Stimulated activated CD4-positive, alpha-beta T cell treated with anti-CD3 and anti-CD28 coated beads, Interleukin-12 subunit alpha, Interleukin-12 subunit beta, amount 100 ng/mL, for 48 hours (primary cell): ENCODE results near the gene C2orf78.

Experiments
- DNase-seq, 3 donors: peaks; one replicate each; pipeline ENCODE4 v3.0.0-alpha.2; 2020; ENCODE audit warnings: low read depth in 2 of 3, low spot score in 1 of 3

Gene C2orf78

DNA sequence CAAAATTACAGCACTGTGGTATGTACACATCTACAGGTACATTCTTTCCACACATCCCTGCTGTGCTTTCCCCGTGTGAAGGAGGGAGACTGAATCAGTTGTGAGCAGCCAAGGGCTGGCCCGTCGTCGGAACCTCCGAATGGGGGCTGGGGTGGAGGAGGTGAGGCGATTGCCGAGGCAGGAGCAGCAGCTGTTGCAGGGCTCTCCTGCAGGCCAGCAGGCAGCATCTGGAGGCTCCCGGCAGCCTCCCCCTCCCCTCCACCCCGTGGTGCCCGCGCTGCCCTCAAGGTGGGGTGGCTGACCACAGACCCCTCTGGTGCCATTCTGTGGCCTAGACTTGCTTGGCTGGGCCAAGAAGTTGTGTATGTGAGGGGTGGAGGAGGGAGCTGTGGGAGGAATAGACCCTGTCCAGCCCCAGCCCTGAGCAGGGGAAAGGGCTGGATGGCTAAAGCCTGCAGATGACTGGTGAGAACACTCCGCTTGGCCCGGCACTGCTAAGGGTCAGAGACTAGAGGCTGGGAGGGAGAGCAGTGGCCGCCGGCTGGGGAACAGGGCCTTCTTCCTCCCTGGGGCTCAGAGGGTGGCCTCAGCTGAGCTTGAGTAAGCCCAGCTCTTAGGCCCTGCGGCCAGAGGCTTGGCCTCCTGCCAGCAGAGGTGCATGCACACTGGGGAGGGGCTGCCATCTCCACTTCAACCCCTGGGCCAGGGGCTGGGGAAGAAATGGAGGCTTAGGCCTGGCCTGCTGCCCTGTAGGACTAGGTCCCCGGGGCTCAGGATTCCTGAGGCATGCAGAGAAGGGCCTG lies 52.4 kb downstream of the C2orf78 start:
- no peak for DNase-seq

DNA sequence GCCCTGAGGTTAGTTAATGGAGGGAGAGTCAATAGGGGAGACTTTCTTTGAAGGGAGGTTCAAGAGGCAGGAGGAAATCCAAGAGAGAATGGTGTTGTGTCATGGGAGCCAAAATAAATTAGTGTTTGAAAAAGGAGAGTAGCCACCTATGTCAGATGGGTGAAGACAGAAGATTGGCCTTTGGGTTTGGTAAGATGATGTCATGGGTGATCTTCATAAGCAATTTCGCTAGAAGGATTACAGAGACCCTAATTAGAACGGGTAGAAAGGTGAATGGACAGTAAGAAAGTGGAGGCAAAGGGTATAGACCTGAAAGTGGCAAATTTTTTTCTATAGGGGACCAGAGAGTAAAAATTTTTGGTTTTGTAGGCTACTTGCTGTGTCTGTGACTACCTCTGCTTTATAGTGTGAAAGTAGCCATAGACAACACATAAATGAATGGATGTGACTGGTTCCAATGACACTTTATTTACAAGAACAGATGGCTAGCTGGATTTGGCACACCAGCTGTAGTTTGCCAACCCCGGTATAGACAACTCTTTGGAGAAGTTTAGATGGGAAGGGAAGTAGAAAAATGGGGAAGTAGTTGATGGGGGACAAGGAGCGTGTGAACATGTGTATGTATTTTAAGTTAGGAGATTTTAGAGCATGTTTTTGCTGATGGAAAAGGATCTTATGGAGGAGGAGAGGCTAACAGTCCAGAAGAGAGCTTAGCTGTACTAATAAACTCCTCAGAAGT lies 54.0 kb downstream of the C2orf78 start:
- no peak for DNase-seq

DNA sequence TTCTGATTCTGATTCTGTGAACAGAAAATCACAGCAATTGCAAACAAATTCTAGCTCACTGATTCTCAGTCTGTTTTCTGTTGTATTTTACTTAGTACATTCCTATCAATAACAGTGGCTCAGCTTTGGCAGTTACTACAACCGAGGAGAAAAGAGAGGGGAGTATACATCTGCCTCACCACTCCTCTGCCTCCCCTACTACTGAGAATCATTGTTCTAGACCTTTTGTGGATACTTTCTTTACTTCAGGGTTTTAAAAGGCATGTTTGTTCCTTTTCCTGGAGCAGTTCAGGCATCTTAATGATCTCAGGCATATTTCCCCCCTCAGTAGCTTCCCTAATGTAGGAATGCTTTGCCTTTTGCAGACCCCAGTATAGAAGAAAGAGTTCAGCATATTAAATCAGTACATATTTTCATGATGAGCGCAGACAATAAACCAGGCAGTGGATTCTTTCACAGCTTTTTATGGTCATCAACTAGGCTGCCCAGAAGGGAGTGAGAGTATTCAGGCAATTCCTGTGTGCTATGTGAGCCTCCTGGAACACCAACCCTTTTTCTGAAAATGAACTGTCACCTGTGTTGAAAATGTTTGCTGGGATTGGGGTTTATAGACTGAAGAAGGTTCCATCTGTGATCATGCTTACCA lies 55.0 kb downstream of the C2orf78 start:
- DNase-seq, result no peak

DNA sequence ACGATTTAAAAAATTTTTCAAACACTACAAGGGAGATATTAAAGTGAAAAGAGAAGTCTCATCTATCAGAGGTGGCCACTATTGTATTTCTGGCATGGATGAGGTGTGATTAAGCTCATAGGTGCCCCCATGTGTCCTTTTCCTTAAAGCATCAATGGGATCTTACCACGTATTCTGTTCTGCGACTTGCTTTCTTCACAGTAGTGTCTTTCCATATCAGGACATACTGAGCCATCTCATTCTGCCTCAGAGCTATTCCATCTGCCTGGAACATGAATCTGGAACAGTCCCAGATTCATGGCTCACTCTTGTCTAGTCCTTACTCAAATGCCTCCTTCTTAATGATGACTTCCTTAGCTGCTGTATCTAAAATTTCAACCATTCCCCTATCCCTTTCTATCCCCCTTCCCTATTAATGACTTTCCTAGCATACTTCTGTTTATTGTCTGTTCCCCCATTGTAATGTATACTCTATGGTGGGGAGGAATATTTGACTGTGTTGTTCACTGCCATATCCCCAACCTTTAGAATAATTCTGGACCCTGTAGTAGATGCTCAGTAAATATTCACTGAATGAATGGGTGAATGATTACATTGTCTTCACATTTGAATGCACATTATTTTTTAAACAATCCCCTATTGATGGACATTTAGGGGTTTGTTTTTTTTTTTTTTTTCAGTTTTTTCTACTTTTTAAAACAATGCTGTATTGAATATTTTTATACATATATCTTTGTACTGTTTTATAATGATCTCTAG lies 55.8 kb downstream of the C2orf78 start:
- no peak for DNase-seq

DNA sequence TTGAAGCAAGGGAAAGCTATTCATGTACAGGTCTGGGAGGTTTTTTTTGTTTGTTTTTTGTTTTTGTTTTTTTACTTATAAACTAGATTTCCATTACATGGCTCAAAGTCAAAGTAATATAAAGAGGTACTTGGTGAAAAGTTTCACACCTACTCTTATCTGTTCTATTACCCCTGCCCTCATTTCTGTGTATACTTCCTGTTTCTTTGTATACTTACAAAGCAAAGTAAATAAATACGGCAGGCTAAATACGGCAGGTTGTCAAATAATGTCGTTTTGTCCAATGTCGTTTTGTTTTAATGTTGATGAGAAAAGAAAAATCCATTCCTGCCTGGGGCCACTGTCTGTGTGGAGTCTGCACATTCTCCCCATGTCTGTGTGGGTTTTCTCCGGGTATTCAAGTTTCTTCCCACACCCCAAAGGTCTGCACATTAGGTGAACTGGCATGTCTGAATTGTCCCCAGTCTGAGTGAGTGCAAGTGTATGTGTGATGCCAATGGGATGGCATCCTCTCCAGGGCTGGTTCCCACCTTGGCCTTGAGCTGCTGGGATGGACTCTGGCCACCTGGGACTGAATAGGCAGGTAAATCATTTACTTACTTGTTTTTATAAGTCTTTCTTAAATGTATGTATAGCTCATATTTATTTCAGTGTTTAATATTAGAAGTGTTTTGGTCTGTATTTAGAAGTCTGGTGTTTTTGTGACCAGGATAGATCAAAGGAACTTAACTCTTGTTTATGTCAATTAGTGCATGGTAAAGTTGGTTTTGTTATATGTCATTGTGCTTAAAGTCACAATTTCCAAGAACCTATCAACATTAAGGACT lies 58.1 kb downstream of the C2orf78 start:
- no peak for DNase-seq

DNA sequence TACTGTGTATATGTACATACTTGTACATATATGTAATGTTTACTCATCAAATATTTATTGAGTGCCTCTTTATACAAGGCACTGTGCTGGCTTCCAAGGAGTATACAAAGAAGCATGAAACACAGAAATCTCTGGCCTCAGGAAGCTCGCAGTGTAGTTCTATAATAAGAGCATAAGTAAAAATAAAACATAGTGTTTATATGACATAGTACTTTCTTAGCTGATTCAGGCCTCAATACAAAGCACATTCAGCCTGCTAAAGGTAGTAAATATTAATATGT lies 58.7 kb downstream of the C2orf78 start:
- no peak for DNase-seq

DNA sequence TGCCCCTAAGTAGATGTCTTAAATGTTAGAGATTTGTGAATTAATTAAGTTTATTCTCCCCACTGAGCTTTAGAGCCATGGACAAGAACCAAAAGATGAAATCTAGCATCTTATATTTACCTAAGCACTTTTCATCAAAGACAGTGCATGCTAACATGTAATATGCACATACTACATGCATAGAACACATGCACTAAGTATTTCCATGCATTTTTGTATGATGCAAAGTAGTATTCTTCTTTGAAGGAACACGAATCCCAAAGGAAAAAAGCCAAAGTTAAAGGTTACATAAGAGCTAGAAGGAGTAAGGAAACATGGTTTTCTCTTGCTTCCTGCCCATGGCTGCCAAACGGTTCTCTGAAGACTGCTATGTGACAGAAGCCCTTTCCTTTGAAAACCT lies 60.1 kb downstream of the C2orf78 start:
- DNase-seq, result no peak

DNA sequence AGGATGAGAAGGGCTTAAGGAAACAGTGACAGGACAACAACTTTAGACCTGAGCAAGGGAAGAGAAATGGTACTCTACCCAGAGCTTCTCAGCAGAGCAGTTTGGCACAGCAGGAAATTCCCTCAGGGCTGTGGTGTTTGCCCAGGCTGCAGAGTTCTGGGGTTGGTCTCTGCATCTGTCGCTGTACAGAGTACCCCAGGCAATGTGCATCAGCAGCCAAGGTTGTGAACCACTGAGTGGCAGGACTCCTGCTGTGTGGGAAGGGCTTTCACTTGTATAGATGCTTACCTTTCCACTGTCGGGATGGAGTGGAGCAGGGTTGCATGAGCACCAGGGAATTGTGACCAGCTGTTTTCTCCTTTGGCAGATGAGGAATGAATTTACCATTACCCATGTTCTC lies 66.0 kb downstream of the C2orf78 start:
- DNase-seq, result no peak

DNA sequence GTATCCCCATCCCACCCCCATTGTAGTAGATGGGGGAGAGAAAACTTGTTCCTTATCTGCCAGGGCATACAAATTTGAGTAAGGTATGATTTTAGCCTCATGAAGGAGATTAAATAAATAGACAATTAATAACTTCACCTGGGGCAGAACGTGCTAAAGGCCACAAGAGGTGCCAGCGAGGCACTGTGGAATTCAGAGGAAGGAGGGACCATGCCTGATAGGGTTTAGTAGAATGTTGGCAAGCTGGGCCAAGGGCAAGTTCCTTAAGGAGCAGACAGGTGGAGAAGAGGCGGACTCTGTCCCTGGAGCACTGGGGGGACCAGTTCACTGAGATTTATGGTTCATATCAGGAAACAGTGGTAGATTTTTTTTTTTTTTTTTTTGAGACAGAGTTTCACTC lies 67.3 kb downstream of the C2orf78 start:
- DNase-seq, result no peak

DNA sequence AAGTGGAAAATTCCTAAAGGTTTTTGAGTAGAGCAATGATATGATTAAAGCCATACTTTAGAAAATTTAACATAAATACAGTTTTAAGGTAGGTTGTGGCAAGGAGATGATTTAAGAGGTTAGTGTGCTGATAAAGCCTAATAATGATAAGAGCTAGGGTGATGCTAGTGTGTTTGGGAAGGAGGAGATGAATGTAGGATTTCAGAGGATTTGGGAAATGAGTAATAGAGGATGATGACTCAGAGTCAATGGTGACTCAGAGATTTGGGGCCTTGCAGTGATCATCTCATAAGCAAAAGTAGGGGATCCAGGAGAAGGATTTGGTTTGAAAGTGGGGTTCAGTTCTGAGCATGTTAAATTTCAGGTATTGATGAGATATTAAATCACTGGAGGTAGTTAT lies 68.0 kb downstream of the C2orf78 start:
- peak in 1 of 3 donors; percentile 32 for DNase-seq

DNA sequence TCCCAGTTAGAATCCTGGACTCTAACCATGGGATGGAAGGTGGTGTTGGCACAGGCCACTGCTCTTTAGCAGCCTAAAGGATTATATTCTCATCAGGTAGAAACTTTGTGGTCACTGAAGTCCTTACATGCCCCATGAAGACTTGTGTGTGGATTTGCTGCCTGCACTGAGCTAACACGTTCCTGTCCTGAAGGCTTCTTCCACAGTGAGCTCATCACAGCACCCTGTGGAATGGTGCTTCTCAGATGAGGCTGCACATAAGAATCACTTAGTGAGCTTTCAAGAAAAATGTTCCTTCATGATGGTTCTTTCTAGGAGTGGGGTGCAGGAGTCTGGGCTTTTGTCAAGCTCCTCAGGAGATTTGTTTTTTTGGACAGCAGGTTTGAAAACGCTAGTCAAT lies 71.5 kb downstream of the C2orf78 start:
- no peak for DNase-seq

DNA sequence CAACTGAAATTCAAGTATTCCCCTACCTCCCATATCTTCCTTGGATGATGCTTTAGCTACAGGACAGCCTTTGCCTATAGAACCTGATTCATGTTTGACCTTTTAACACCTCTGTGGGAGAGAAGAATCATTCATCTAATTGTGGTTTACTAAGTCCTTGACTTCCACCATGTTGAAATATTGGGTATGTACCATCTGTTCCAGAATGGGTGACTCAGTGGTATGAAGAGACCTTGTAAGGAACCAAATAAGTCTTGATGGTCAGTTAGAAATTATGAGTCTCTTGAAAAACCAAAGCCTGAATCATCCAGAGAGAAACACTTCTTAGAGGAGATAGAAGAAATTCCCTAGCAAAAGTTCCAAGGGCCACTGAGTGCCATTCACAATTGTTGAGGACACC lies 72.2 kb downstream of the C2orf78 start:
- no peak for DNase-seq

DNA sequence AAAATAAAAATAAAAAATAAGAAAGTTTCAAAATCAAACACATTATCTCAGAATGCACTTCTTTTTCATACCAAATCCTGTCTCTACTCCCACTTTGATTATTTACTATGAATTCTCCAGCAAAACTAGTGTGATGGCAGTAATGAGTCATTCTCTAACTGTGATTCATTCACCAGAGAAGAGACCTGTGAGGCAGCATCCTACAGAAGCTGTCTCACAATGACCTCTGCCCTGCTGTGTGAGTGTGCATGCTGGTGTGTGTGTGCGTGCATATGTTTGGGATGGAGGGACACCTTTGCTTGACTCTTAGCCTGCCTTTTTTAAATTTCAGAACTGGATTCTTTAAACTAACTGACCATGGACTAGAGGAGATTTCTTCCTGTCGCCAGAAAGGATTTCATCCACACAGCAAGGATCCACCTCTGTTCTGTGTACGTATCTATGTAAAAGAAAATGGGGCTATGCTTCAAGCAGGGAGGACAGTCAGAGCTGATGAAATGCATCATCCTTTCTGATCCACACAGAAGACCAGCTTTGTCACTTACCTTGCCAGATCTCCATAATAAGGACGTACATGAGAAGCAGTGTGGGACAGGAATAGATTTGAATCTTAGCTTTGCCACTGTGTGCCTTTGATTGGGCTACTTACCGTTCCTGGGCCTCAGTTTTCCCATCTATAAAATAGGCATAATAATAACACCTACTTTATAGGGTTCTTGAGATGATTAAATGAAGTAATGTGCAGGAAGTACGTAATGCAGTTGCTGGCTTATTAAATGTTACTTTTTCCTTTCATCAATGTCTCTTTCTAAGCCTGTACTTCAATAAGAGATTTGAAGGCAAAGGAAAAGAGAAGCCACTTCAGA lies 76.0 kb downstream of the C2orf78 start:
- DNase-seq, result peak; percentile 21 to 43 (median 22)

DNA sequence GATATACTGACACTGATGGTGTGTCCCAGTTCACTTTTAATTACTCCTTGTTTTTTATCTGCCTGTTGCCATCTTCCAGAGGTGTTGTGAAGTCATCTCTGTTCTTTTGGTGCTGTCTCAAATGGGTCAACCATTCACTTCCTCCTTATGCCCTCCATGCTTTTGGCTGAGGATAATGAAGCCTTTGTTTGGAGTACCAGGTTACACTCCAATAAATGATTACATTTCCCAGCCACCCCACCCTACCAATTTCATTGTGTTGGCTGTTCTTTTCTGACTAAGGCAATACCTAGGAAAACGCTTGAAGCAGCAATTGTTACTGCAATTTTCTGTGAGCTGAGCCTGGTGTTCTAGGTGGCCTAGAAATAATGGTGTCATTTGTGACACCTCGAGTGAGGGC lies 79.0 kb downstream of the C2orf78 start:
- no peak for DNase-seq
